Smooth muscle cell (in vitro differentiated cells): ENCODE data around the gene STK11IP. TPM values are rescaled to one million over a fixed set of nuclear protein-coding genes. Genes with fewer than 3 reads are reported as not detected.
A peak's percentile ranks its signal among the peaks of the same experiment; 100 is the strongest.

Source experiments
- DNase-seq: peaks from one replicate; lab custom pipeline; 2025; ENCODE audit not compliant: unreplicated experiment; lab: John Stamatoyannopoulos, UW
- H2AFZ ChIP-seq: fragments of 200-600 bp; sonication (generic); 2 replicates; pipeline ENCODE4 v1.6.0; 2016; ENCODE audit warnings: antibody characterized with exemption, low read depth, mild to moderate bottlenecking
- H3F3A ChIP-seq: fragments of 200-600 bp; sonication (generic); 2 replicates; pipeline ENCODE4 v1.6.0; 2017; ENCODE audit warnings: antibody characterized with exemption, low read depth
- H3K27ac ChIP-seq: fragments of 200-600 bp; sonication (generic); 2 replicates; pipeline ENCODE4 v1.5.1; 2016; ENCODE audit warnings: low read depth, mild to moderate bottlenecking
- H3K27me3 ChIP-seq: fragments of 200-600 bp; sonication (generic); 2 replicates; pipeline ENCODE4 v1.6.1; 2016; ENCODE audit warnings: low read depth, mild to moderate bottlenecking
- H3K36me3 ChIP-seq: fragments of 200-600 bp; sonication (generic); 2 replicates; pipeline ENCODE4 v1.5.1; 2016; ENCODE audit warnings: low read depth
- H3K4me1 ChIP-seq: fragments of 200-600 bp; sonication (generic); 2 replicates; pipeline ENCODE4 v1.5.1; 2016; ENCODE audit warnings: low read depth
- H3K4me2 ChIP-seq: fragments of 200-600 bp; sonication (generic); 2 replicates; pipeline ENCODE4 v1.6.0; 2016; ENCODE audit warnings: mild to moderate bottlenecking
- H3K4me3 ChIP-seq: fragments of 200-600 bp; sonication (generic); 2 replicates; pipeline ENCODE4 v1.5.1; 2016; ENCODE audit warnings: mild to moderate bottlenecking
- H3K79me2 ChIP-seq: fragments of 200-600 bp; sonication (generic); 2 replicates; pipeline ENCODE4 v1.6.0; 2016; ENCODE audit warnings: low read depth, mild to moderate bottlenecking
- H3K9ac ChIP-seq: fragments of 200-600 bp; sonication (generic); 2 replicates; pipeline ENCODE4 v1.6.0; 2016; ENCODE audit warnings: low read depth
- H3K9me3 ChIP-seq: fragments of 200-600 bp; sonication (generic); replicated peaks from 2 replicates; pipeline ENCODE4 v1.5.1; 2016; ENCODE audit warnings: low read depth
- H4K20me1 ChIP-seq: fragments of 200-600 bp; sonication (generic); 2 replicates; pipeline ENCODE4 v1.6.0; 2016; ENCODE audit warnings: low read depth
- WGBS: methylation state at CpG from one replicate; pipeline ENCODE4 v1.1.7; 2016; ENCODE audit warnings: low lambda C conversion rate; 5-methylcytosine and 5-hydroxymethylcytosine counted together
- polyA plus RNA-seq: library from polyadenylated mRNA; unstranded; fragments of >200 nt; fragmentation: Nextera tagmentation; extraction: Ambion mirVana; gene quantifications from 2 replicates; pipeline ENCODE4 v1.2.1, GENCODE V29; 2016
- total RNA-seq: library from RNA; depleted of rRNA; stranded (reverse); fragments of >200 nt; gene quantifications from 2 replicates; pipeline ENCODE4 v1.2.3, GENCODE V29; 2014
- TF ChIP-seq, protein P1 (sequence below): fragments of 200-600 bp; sonication (generic); IDR thresholded peaks from 2 replicates; pipeline ENCODE4 v1.5.1; 2017; ENCODE audit warnings: borderline replicate concordance, mild to moderate bottlenecking, antibody characterized with exemption; ENCODE audit not compliant: insufficient read depth, poor library complexity, severe bottlenecking

The STK11IP gene
- total and polyA plus RNA-seq, 2 experiments from 2014 or later, result 10.2 to 13.6 TPM

DNA sequence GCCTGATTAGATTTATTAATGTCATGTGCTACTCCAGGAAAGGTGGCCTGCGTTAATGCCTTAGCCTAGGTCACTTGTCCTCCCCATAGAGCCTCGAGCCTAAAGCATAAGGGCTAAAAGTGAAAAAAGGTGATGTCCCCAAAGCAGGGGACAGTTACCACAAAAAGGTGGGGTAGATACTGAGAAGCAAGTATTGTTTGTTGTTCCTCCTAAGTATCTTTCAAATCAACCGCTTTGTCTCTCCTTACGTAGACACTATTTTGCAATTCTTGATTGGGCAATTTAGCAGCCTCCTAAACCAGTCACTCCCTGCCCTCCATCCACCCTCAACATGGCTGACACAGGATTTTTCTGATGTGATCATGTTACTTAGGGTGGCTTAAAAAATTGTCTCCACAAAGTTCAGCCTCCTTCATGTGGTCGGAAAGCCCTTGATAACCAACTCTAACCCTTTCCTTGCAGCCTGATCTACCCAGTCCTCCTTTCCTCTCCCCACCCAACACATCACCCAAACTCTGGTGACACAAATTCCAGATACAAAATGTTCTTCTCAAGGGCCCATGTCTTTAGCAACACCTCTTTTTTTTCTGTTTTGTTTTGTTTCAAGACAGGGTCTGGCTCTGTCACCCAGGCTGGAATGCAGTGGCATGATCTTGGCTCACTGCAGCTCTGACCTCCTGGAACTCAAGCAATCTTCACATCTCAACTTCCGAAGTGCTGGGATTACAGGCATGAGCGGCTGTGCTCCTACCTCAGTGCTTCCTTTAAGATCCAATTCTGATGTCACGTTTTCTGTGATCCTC, 18.6 kb upstream of the STK11IP start:
- Histone ChIP-seq H3K79me2 (no peaks in the 10 kb centered on the region), H3K4me3 (no peak overlapping the region), H3F3A (no peaks in the 10 kb centered on the region), H3K27me3 (no peaks in the 10 kb centered on the region), H4K20me1 (no peaks in the 10 kb centered on the region), H3K9me3 (no peaks in the 10 kb centered on the region), H2AFZ (peak overlapping the region; percentile 5), H3K4me1 (peaks cover 22% of the 10 kb centered on the region), H3K9ac (no peak overlapping the region), H3K27ac (peak overlapping the region; percentile 1), H3K36me3 (no peaks in the 10 kb centered on the region), H3K4me2 (no peak overlapping the region)
- no peak for DNase-seq
- WGBS, result 66% methylated on average over 8 of the region's 8 CpGs
- TF ChIP-seq, protein P1, sequence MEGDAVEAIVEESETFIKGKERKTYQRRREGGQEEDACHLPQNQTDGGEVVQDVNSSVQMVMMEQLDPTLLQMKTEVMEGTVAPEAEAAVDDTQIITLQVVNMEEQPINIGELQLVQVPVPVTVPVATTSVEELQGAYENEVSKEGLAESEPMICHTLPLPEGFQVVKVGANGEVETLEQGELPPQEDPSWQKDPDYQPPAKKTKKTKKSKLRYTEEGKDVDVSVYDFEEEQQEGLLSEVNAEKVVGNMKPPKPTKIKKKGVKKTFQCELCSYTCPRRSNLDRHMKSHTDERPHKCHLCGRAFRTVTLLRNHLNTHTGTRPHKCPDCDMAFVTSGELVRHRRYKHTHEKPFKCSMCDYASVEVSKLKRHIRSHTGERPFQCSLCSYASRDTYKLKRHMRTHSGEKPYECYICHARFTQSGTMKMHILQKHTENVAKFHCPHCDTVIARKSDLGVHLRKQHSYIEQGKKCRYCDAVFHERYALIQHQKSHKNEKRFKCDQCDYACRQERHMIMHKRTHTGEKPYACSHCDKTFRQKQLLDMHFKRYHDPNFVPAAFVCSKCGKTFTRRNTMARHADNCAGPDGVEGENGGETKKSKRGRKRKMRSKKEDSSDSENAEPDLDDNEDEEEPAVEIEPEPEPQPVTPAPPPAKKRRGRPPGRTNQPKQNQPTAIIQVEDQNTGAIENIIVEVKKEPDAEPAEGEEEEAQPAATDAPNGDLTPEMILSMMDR, result no peak

DNA sequence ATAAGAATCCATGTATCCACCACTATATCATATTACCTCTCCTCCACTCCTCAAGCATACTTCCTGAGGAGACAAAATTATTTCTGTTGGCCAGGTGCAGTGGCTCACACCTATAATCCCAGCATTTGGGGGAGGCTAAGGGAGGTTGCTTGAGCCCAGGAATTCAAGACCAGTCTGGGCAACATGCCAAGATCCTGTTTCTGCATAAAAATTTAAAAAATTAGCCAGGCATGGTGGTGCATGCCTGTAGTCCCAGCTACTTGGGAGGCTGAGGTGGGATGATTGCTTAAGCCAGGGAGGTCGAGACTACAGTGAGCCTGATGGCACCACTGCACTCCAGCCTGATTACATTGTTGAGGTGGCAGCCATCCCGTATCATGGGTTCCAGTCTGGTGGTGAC, 16.3 kb upstream of the STK11IP start:
- Histone ChIP-seq H3F3A (no peaks in the 10 kb centered on the region), H3K4me3 (no peak overlapping the region), H3K36me3 (no peaks in the 10 kb centered on the region), H3K79me2 (no peaks in the 10 kb centered on the region), H3K4me1 (peaks cover 22% of the 10 kb centered on the region), H3K9me3 (no peaks in the 10 kb centered on the region), H3K9ac (no peak overlapping the region), H2AFZ (no peak overlapping the region), H3K4me2 (no peak overlapping the region), H3K27ac (no peak overlapping the region), H4K20me1 (no peaks in the 10 kb centered on the region), H3K27me3 (no peaks in the 10 kb centered on the region)
- DNase-seq, result no peak
- TF ChIP-seq, protein P1, result no peak
- WGBS, result 91% methylated on average over 2 of the region's 2 CpGs

DNA sequence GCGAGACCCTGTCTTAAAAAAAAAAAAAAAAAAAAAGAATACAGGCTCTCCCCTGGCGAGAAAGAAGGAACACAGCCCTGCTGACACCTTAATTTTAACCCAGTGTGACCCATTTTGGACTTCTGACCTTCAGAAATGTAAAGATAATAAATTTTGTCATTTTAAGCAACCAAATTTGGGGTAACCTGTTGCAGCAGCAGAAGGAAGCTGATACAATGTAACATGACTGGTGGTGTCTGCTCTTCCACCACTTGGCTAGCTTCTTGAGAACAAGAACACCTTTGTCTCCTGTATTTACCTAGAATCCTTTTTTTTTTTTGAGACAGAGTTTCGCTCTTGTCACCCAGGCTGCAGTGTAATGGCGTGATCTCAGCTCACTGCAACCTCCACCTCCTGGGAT, 6.6 kb upstream of the STK11IP start:
- 64% methylated on average over 4 of the region's 4 CpGs for WGBS

More for the DNA sequence above, 6.6 kb upstream of the STK11IP start:
- Histone ChIP-seq H3K27ac (no peak overlapping the region), H3K27me3 (no peaks in the 10 kb centered on the region), H3K9ac (no peak overlapping the region), H4K20me1 (no peaks in the 10 kb centered on the region), H3K36me3 (no peaks in the 10 kb centered on the region), H3K4me2 (no peak overlapping the region), H3K79me2 (no peaks in the 10 kb centered on the region), H2AFZ (no peak overlapping the region), H3F3A (peaks cover 9% of the 10 kb centered on the region), H3K4me1 (no peaks in the 10 kb centered on the region), H3K9me3 (no peaks in the 10 kb centered on the region), H3K4me3 (no peak overlapping the region)
- DNase-seq, result no peak
- TF ChIP-seq, protein P1, result no peak
